Adrenal gland (tissue), 12 donors: ENCODE results near the gene DAB2IP. TPM values are rescaled to one million over a fixed set of nuclear protein-coding genes. Genes with fewer than 3 reads are reported as not detected.

Source experiments
- DNase-seq, 7 donors: peaks; one replicate each; pipeline ENCODE4 v3.0.0-alpha.2; 2019 to 2020
- H3K27ac ChIP-seq, 5 donors: fragments of 200-600 bp; sonication (generic) in 4 of 5; 1 replicate in 3 of 5; 2 replicates in 2 of 5; pipeline versions ENCODE4 v1.5.1 to v1.8.0; 2016 to 2020; ENCODE audit warnings: mild to moderate bottlenecking in 1 of 5
- H3K27me3 ChIP-seq: fragments of 200-600 bp; 2 replicates; pipeline ENCODE4 v1.8.0; 2021
- H3K36me3 ChIP-seq, 2 donors: fragments of 200-600 bp; replicated peaks in 1 of 2; 1 replicate in 1 of 2; 2 replicates in 1 of 2; pipeline versions ENCODE4 v1.5.1 to v1.8.0; 2018 to 2022
- H3K4me1 ChIP-seq, 2 donors: fragments of 200-600 bp; replicated peaks in 1 of 2; 1 replicate in 1 of 2; 2 replicates in 1 of 2; pipeline versions ENCODE4 v1.5.1 to v1.8.0; 2018 to 2021
- H3K4me3 ChIP-seq, 4 donors: fragments of 200-600 bp; sonication (generic) in 3 of 4; one replicate each; pipeline ENCODE4 v1.5.1; 2016 to 2018
- H3K9me3 ChIP-seq, 3 donors: fragments of 200-600 bp; sonication (generic) in 1 of 3; replicated peaks in 1 of 3; 1 replicate in 2 of 3; 2 replicates in 1 of 3; pipeline versions ENCODE4 v1.5.1 to v1.8.0; 2016 to 2021
- CTCF ChIP-seq, 6 experiments: fragments of 450-650 bp in 4 of 6; fragments of 200-600 bp in 2 of 6; sonication (generic) in 1 of 6; IDR thresholded peaks; 1 replicate in 5 of 6; 2 replicates in 1 of 6; pipeline versions ENCODE4 v1.5.1 to v1.8.0; 2016 to 2021; ENCODE audit warnings: antibody characterized with exemption in 6 of 6, mild to moderate bottlenecking in 2 of 6, moderate library complexity in 1 of 6
- POLR2A ChIP-seq, 2 donors: fragments of 450-650 bp; IDR thresholded peaks; one replicate each; pipeline ENCODE4 v1.6.1; 2017; ENCODE audit warnings: antibody characterized with exemption in 2 of 2, mild to moderate bottlenecking in 2 of 2, moderate library complexity in 1 of 2
- WGBS, 4 donors: extraction: QIAGEN DNeasy Blood & Tissue Kit in 2 of 4; methylation state at CpG; one replicate each; pipeline versions ENCODE4 v1.1.5 to v1.1.7; 2013 to 2017; 5-methylcytosine and 5-hydroxymethylcytosine counted together
- intact Hi-C, 2 donors: fragments of 100-400 bp; cut with DNase I; formaldehyde crosslinking; loops; one replicate each; pipeline versions ENCODE4 v1.14.1 to v1.15.0; 2022 to 2023
- polyA plus RNA-seq, 3 donors: library from polyadenylated mRNA; stranded (reverse); fragments of 200-250 nt in 2 of 3; fragments of 350-450 nt in 1 of 3; fragmentation: Illumina TruSeq in 1 of 3; extraction: RNeasy Lipid Tissue Mini Kit (QIAGEN cat#74804) in 1 of 3; gene quantifications; one replicate each; pipeline ENCODE4 v1.2.3, GENCODE V29; 2013 to 2014
- total RNA-seq, 9 donors: library from RNA; depleted of rRNA in 4 of 9; stranded (reverse); fragments of >200 nt in 4 of 9; fragments of 120-200 nt in 1 of 9; fragmentation: NEBNext Ultra II Directional in 1 of 9; extraction: Animal tissue kit (Norgen Biotek cat#: 25700) in 1 of 9; gene quantifications; one replicate each; pipeline versions ENCODE4 v1.1.0 to v1.2.4, GENCODE V29; 2013 to 2023
- donor health status: healthy with polysubstance abuse.
- donor health status: Bipolar disorder and iron deficiency.
- donor health status: DM: yes; HTN: yes; CAD: no.
- donor health status: DM: no; HTN: no; CAD: no.
- donor health status: DM: no; HTN: no; CAD: no.
- donor health status: DM: yes; HTN: yes; CAD: no.

Gene DAB2IP
- total and polyA plus RNA-seq, 12 donors, result 12.0 to 52.2 (median 43.9) TPM

DNA sequence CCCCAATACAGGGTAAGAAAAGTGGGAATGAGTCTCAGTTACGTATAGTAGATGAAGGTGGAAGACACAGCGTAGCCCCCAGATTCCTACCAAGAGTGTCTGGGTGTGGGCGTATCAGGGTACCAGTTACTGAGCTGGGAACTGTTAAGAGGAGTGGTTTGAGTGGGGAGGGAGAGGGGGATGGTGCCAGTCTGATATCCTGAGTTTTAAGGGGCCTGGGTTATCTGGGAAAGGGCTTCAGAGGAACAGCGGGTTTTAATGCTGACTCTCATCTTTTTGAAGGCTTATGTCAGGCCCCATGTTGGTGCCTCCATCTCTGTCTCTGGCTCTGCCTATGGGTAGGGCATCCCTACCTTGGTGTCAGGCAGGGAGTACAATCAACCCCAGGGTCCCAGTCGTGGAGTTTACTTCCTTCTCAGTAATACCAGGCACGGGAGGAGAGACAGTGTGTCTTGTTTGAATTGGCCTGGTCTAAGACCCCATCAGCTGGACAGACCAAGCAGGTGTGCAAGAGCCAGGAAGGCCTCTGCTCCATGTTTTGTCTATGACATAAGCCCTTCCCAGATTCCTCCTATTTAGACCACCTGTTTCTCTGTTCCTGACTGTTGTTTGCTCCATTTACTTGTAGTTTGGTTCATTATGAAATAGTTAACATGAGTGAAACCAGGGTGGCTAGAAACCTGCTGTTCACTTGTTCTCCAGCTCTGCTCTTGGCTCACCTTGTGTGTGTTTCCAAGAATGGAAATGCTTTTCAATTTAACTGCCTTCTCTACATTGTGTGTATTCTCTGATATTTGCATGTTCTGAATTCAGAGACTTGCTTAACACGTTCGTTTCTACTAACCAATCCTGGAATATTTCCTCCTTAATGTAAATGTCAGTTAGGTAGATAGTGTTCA is 125.6 kb downstream of the DAB2IP start:
- Histone ChIP-seq H3K4me3 (no peak overlapping the region), H3K27ac (no peak overlapping the region), H3K4me1 (peaks cover 17 to 30% of the 10 kb centered on the region in 2 donors), H3K36me3 (peaks cover 0 to 62% of the 10 kb centered on the region in 2 donors), H3K27me3 (no peaks in the 10 kb centered on the region), H3K9me3 (no peaks in the 10 kb centered on the region)
- TF ChIP-seq POLR2A (IDR thresholded peaks at IDR 0.05), result no peak
- TF ChIP-seq CTCF (IDR thresholded peaks at IDR 0.05), result no peak
- intact Hi-C loops, result loop anchor here in 1 of 2 donors (10.0 kb wide), 1 partner anchor 78 kb away; no protein-coding TSS in a partner anchor
- DNase-seq, result peak in 1 of 7 donors; percentile 45
- WGBS, 4 donors, result 91 to 99% (median 94%) methylated on average over 8 of the region's 8 CpGs

DNA sequence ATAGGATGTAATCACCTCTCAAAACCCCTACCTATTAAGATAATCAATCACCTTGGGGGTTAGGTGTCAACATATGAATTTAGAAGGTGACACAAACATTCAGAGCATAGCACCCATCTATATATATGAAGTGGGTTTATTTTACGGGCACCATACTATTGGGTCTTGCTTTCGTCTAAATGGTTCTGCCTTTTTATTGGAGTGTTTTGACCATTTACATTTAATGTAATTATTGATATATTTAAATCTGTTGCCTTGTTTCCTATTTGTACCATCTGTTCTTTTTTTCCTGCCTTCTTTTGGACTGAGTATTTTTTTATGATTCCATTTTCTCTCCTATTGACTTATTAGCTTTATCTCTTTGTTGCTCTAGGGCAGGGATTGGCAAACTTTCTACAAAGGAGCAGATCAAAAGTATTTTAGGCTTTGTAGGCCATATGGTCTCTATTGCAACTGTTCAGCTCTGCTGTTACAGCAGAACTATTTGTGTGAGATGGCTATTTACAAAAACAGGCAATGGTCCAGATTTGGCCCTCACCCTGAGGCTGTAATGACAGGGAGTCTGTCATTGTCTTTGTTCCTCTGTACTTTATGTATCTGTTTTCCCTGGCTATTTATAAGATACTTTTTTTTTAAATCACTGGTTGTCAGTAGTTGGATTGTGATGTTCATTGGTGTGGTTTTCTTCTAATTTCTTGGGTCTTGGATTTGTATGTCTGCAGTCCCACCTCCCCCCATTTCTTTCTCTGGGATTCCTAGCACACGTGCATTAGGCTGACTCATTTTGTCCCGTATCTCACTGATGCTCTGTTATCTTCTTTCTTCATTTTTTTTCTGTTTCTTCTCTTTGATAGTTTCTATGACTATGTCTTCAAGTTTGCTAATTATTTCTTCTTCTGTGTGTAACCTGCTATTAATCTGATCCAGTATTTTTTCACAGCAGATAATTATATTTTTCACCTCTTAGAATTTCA is 127.1 kb downstream of the DAB2IP start:
- H3K27ac ChIP-seq, result peak overlapping the region in 2 of 5 donors; percentile 34 to 48
- no peaks in the 10 kb centered on the region for H3K9me3 ChIP-seq
- H3K36me3 ChIP-seq, result peaks cover 0 to 63% of the 10 kb centered on the region in 2 donors
- intact Hi-C loops, result loop anchor here in 1 of 2 donors (10.0 kb wide), 1 partner anchor 76 kb away; no protein-coding TSS in a partner anchor
- no peak for TF ChIP-seq POLR2A (IDR thresholded peaks at IDR 0.05)
- no peak for TF ChIP-seq CTCF (IDR thresholded peaks at IDR 0.05)
- H3K4me1 ChIP-seq, result peaks cover 11 to 20% of the 10 kb centered on the region in 2 donors
- peak in 3 of 7 donors; percentile 16 to 68 (median 24) for DNase-seq
- no peaks in the 10 kb centered on the region for H3K27me3 ChIP-seq
- H3K4me3 ChIP-seq, result no peak overlapping the region
- 66 to 77% (median 69%) methylated on average over 4 of the region's 4 CpGs for WGBS, 4 donors

GRCh38 chr9:121779381-121780117 is 128.1 kb downstream of the DAB2IP start:
- peak in 3 of 7 donors; percentile 22 to 61 (median 22) for DNase-seq
- 82 to 87% (median 86%) methylated on average over 13 of the region's 13 CpGs for WGBS, 4 donors
- H3K27me3 ChIP-seq, result no peaks in the 10 kb centered on the region
- TF ChIP-seq CTCF (IDR thresholded peaks at IDR 0.05) (no peak), POLR2A (IDR thresholded peaks at IDR 0.05) (no peak)
- peaks cover 9 to 16% of the 10 kb centered on the region in 2 donors for H3K4me1 ChIP-seq
- intact Hi-C loops, result loop anchor here in 1 of 2 donors (10.0 kb wide), 1 partner anchor 75 kb away; no protein-coding TSS in a partner anchor
- H3K27ac ChIP-seq, result peak overlapping the region in 2 of 5 donors; percentile 23 to 58
- no peak overlapping the region for H3K4me3 ChIP-seq
- no peaks in the 10 kb centered on the region for H3K9me3 ChIP-seq
- peaks cover 0 to 64% of the 10 kb centered on the region in 2 donors for H3K36me3 ChIP-seq
